Heart left ventricle (tissue), 13 donors: ENCODE measurements around the gene DMD.

Source experiments
- CTCF ChIP-seq, 12 donors: fragments of 200-600 bp; sonication (generic) in 4 of 12; IDR thresholded peaks; one replicate each; pipeline versions ENCODE4 v1.5.0 to v1.8.0; 2018 to 2022; ENCODE audit warnings: antibody characterized with exemption in 12 of 12, mild to moderate bottlenecking in 5 of 12
- POLR2A ChIP-seq, 2 donors: fragments of 450-650 bp; IDR thresholded peaks; one replicate each; pipeline ENCODE4 v1.6.1; 2017; ENCODE audit warnings: antibody characterized with exemption in 2 of 2, mild to moderate bottlenecking in 2 of 2, moderate library complexity in 2 of 2
- donor health status: ischemic (EF 13 %, LVEDD 7.1; RV severe dilation, severe dysfunction).
- donor health status: DM: no; HTN: yes; CAD: no.
- donor health status: DM: no; HTN: no; CAD: no.
- donor health status: ischemic (EF 25% LVEDD 6.9; RV normal size, moderate dysfunction).
- donor health status: ischemic (EF 25% LVEDD 5.7; RV mildly dilated, moderate dysfunction).
- donor health status: ischemic (EF 35%, LVEDD 5.7; RV mildly dilated, moderate dysfunction).
- donor health status: nonischemic (EF 11% LVEDD 7.7; RV severe dilation, severe dysfunction).
- donor health status: DM: yes; HTN: yes; CAD: no.
- donor health status: PGD.
- donor health status: ischemic (EF 29% LVEDD 5.4; RV normal size, mild dysfunction).
- donor health status: nonischemic (EF 23%, LVEDD 6.1; RV moderate dilation, normal function).

GRCh38 chrX:31128855-31129254 is 2082.5 kb downstream of the DMD start:
- TF ChIP-seq CTCF (IDR thresholded peaks at IDR 0.05) (no peak), POLR2A (IDR thresholded peaks at IDR 0.05) (no peak)
